Ovary (tissue), 9 donors: ENCODE results near the gene DPT. TPM values are rescaled to one million over a fixed set of nuclear protein-coding genes. Genes with fewer than 3 reads are reported as not detected.

ENCODE experiments used
- DNase-seq, 5 donors: peaks; one replicate each; pipeline ENCODE4 v3.0.0-alpha.2; 2019 to 2020
- H3K27ac ChIP-seq, 2 donors: fragments of 200-600 bp; one replicate each; pipeline versions ENCODE4 v1.5.1 to v1.8.0; 2019 to 2022
- H3K27me3 ChIP-seq: fragments of 200-600 bp; one replicate; pipeline ENCODE4 v1.8.0; 2022
- H3K36me3 ChIP-seq: fragments of 200-600 bp; sonication (generic); one replicate; pipeline ENCODE4 v1.5.1; 2019
- H3K4me1 ChIP-seq: one replicate; pipeline ENCODE4 v1.8.1; 2013; ENCODE audit warnings: mild to moderate bottlenecking, moderate library complexity; ENCODE audit not compliant: insufficient read depth
- H3K4me3 ChIP-seq: fragments of 200-600 bp; sonication (generic); one replicate; pipeline ENCODE4 v1.5.1; 2017
- H3K9me3 ChIP-seq, 2 donors: fragments of 200-600 bp in 1 of 2; sonication (generic) in 1 of 2; one replicate each; pipeline versions ENCODE4 v1.5.1 to v1.8.1; 2013 to 2019; ENCODE audit warnings: mild to moderate bottlenecking in 1 of 2, moderate library complexity in 1 of 2
- CTCF ChIP-seq, 3 donors: fragments of 450-650 bp in 2 of 3; fragments of 200-600 bp in 1 of 3; IDR thresholded peaks; one replicate each; pipeline versions ENCODE4 v1.5.1 to v1.8.0; 2016 to 2022; ENCODE audit warnings: antibody characterized with exemption in 3 of 3, mild to moderate bottlenecking in 1 of 3
- EP300 ChIP-seq: sonication (generic); formaldehyde crosslinking; IDR thresholded peaks from one replicate; pipeline ENCODE4 v1.6.1; 2017; ENCODE audit warnings: antibody characterized with exemption
- POLR2A ChIP-seq: fragments of 450-650 bp; IDR thresholded peaks from one replicate; pipeline ENCODE4 v1.6.1; 2017; ENCODE audit warnings: antibody characterized with exemption, mild to moderate bottlenecking, moderate library complexity
- WGBS, 3 donors: extraction: QIAGEN DNeasy Blood & Tissue Kit in 1 of 3; methylation state at CpG; one replicate each; pipeline versions ENCODE4 v1.1.5 to v1.1.7; 2013 to 2017; 5-methylcytosine and 5-hydroxymethylcytosine counted together
- intact Hi-C, 4 donors: fragments of 100-400 bp; cut with DNase I; formaldehyde crosslinking; loops; one replicate each; pipeline versions ENCODE4 v1.11.0 to v1.15.1; 2022 to 2023
- polyA plus RNA-seq, 2 donors: library from polyadenylated mRNA; stranded (reverse); fragments of 200-250 nt in 1 of 2; fragments of 350-450 nt in 1 of 2; fragmentation: Illumina TruSeq in 1 of 2; extraction: RNeasy Lipid Tissue Mini Kit (QIAGEN cat#74804) in 1 of 2; gene quantifications; one replicate each; pipeline ENCODE4 v1.2.3, GENCODE V29; 2013 to 2014
- total RNA-seq, 7 donors: library from RNA; depleted of rRNA in 2 of 7; stranded (reverse); fragments of >200 nt in 2 of 7; fragmentation: NEBNext Ultra II Directional in 3 of 7; extraction: Animal tissue kit (Norgen Biotek cat#: 25700) in 3 of 7; gene quantifications; one replicate each; pipeline versions ENCODE4 v1.1.0 to v1.2.4, GENCODE V29; 2016 to 2023
- donor health status: DM: no; HTN: no; CAD: no; lungs with moderate emphysema.
- donor health status: DM: no; HTN: no; CAD: no.
- donor health status: Bipolar disorder and iron deficiency.
- donor health status: DM: yes; HTN: yes; CAD: no.
- donor health status: DM: no; HTN: no; CAD: no.
- donor health status: DM: yes; HTN: yes; CAD: no.

The DPT gene
- total and polyA plus RNA-seq, 9 donors = 1.3 to 248 (median 4.8) TPM

GRCh38 chr1:168719306-168720111, 9.5 kb downstream of the DPT start:
- no peak for DNase-seq
- intact Hi-C loops = no loop called here
- H3K9me3 ChIP-seq = no peaks in the 10 kb centered on the region
- H3K27me3 ChIP-seq = no peaks in the 10 kb centered on the region
- peaks cover 3% of the 10 kb centered on the region for H3K4me1 ChIP-seq
- 91 to 95% (median 95%) methylated on average over 5 of the region's 5 CpGs for WGBS, 3 donors
- H3K27ac ChIP-seq = no peak overlapping the region
- no peak for TF ChIP-seq POLR2A
- TF ChIP-seq EP300 = no peak
- no peak for TF ChIP-seq CTCF (IDR thresholded peaks at IDR 0.05)
- no peaks in the 10 kb centered on the region for H3K36me3 ChIP-seq
- H3K4me3 ChIP-seq = no peak overlapping the region

- Histone ChIP-seq H3K36me3 (no peaks in the 10 kb centered on the region), H3K27me3 (no peaks in the 10 kb centered on the region), H3K27ac (no peak overlapping the region), H3K4me1 (peaks cover 3% of the 10 kb centered on the region), H3K9me3 (no peaks in the 10 kb centered on the region), H3K4me3 (no peak overlapping the region)
- no peak for DNase-seq
- TF ChIP-seq CTCF (IDR thresholded peaks at IDR 0.05) (no peak), POLR2A (no peak), EP300 (no peak)
- intact Hi-C loops = no loop called here
- 56 to 73% (median 61%) methylated on average over 10 of the region's 10 CpGs for WGBS, 3 donors
Observed at GRCh38 chr1:168717906-168718891, 10.8 kb downstream of the DPT start.

GRCh38 chr1:168714012-168714411, 15.0 kb downstream of the DPT start:
- 92 to 96% (median 95%) methylated on average over 8 of the region's 8 CpGs for WGBS, 3 donors
- H3K27me3 ChIP-seq = no peaks in the 10 kb centered on the region
- TF ChIP-seq CTCF (IDR thresholded peaks at IDR 0.05) (no peak), POLR2A (no peak), EP300 (no peak)
- no peaks in the 10 kb centered on the region for H3K9me3 ChIP-seq
- H3K36me3 ChIP-seq = no peaks in the 10 kb centered on the region
- intact Hi-C loops = no loop called here
- H3K27ac ChIP-seq = no peak overlapping the region
- DNase-seq = no peak
- no peak overlapping the region for H3K4me3 ChIP-seq
- peaks cover 3% of the 10 kb centered on the region for H3K4me1 ChIP-seq
